Thyroid gland (tissue), 4 donors: ENCODE results near the gene TTYH1.
A peak's percentile ranks its signal among the peaks of the same experiment; 100 is the strongest.

ENCODE experiments used
- POLR2A ChIP-seq, 2 donors: fragments of 450-650 bp; IDR thresholded peaks; one replicate each; pipeline ENCODE4 v1.6.1; 2017; ENCODE audit warnings: antibody characterized with exemption in 2 of 2, mild to moderate bottlenecking in 2 of 2, moderate library complexity in 1 of 2
- TF ChIP-seq, protein P1 (sequence below), 6 experiments: fragments of 200-600 bp in 3 of 6; fragments of 450-650 bp in 3 of 6; sonication (generic) in 3 of 6; IDR thresholded peaks; one replicate each; pipeline ENCODE4 v1.5.1; 2016 to 2019; ENCODE audit warnings: antibody characterized with exemption in 6 of 6, mild to moderate bottlenecking in 2 of 6, inconsistent platforms in 1 of 6, moderate library complexity in 1 of 6

DNA sequence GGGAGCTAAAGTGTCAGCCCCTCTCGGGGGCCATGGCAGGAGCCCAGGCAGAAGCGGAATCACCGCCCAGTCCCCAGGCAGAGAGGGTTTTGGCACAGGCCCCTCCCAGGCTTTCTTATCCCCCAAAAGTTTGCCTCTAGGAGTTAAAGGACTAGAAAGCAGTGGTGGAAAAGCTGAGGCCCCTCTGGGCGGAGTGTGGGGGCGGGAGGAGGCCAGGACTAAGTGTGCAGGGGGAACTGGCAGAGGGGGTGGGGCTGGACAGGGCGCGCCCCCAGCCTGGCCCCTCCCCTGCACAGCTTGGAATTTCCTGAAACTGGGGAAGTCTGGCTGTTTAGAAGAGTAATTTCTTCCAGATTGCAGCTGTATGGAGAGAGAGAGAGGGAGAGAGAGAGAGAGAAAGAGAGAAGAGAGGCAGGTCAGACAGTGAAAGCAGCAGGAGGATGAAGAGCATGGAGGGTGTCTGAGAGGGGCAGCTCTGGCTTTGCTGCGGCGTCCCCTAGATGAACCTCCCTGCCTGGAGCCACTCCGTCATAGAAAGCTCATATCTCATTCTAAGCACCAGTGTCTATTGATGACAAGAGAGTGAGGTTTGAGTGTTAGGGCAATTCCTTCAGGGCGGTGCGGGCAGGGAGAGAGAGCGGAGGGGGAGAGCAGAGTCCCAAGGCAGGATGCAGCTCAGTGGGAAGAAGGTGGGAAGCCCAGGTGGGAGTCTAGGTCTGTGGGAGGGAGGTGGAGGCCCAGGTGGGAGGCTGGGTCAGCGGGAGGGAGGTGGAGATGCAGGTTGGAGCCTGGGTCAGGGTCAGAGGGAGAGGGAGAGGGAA lies 58.0 kb downstream of the TTYH1 start, which contains the start of gene CDC42EP5:
- TF ChIP-seq, protein P1, sequence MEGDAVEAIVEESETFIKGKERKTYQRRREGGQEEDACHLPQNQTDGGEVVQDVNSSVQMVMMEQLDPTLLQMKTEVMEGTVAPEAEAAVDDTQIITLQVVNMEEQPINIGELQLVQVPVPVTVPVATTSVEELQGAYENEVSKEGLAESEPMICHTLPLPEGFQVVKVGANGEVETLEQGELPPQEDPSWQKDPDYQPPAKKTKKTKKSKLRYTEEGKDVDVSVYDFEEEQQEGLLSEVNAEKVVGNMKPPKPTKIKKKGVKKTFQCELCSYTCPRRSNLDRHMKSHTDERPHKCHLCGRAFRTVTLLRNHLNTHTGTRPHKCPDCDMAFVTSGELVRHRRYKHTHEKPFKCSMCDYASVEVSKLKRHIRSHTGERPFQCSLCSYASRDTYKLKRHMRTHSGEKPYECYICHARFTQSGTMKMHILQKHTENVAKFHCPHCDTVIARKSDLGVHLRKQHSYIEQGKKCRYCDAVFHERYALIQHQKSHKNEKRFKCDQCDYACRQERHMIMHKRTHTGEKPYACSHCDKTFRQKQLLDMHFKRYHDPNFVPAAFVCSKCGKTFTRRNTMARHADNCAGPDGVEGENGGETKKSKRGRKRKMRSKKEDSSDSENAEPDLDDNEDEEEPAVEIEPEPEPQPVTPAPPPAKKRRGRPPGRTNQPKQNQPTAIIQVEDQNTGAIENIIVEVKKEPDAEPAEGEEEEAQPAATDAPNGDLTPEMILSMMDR (IDR thresholded peaks at IDR 0.05): no peak
- peak in 1 of 2 donors; percentile 14 for TF ChIP-seq POLR2A (IDR thresholded peaks at IDR 0.05)
